Osteoblast (primary cell): Measurements from ENCODE around the gene MOB3C. TPM values are rescaled to one million over a fixed set of nuclear protein-coding genes. Genes with fewer than 3 reads are reported as not detected.

ENCODE experiments used
- DNase-seq: peaks from one replicate; pipeline ENCODE4 v3.0.0; 2011; ENCODE audit warnings: low spot score, mixed read lengths; ENCODE audit not compliant: insufficient read length; ENCODE audit errors: missing footprints
- H2AFZ ChIP-seq: 2 replicates; pipeline ENCODE4 v1.6.0; 2011; ENCODE audit warnings: mild to moderate bottlenecking, low read length
- H3K27ac ChIP-seq: 2 replicates; pipeline ENCODE4 v1.5.1; 2011; ENCODE audit warnings: mild to moderate bottlenecking, low read depth, low read length, moderate library complexity
- H3K27me3 ChIP-seq: 2 replicates; pipeline ENCODE4 v1.6.0; 2012; ENCODE audit warnings: mild to moderate bottlenecking, control low read depth, inconsistent platforms, low read length, moderate library complexity; ENCODE audit not compliant: insufficient read depth
- H3K36me3 ChIP-seq: 2 replicates; pipeline ENCODE4 v1.5.1; 2011; ENCODE audit warnings: mild to moderate bottlenecking, low read length, control low read depth, moderate library complexity; ENCODE audit not compliant: insufficient read depth
- H3K4me1 ChIP-seq: 2 replicates; pipeline ENCODE4 v1.5.1; 2011; ENCODE audit warnings: mild to moderate bottlenecking, low read length, control low read depth, moderate library complexity; ENCODE audit not compliant: insufficient read depth
- H3K4me2 ChIP-seq: 2 replicates; pipeline ENCODE4 v1.6.0; 2011; ENCODE audit warnings: mild to moderate bottlenecking, low read length; ENCODE audit not compliant: insufficient read depth
- H3K4me3 ChIP-seq: fragments of 200-600 bp; sonication (generic); 3 replicates; pipeline ENCODE4 v1.5.1; 2012; ENCODE audit warnings: mild to moderate bottlenecking, low read length, inconsistent platforms; ENCODE audit not compliant: insufficient read depth
- H3K79me2 ChIP-seq: 2 replicates; pipeline ENCODE4 v1.6.0; 2012; ENCODE audit warnings: mild to moderate bottlenecking, low read length, control low read depth, inconsistent platforms; ENCODE audit not compliant: insufficient read depth
- H3K9me3 ChIP-seq: 2 replicates; pipeline ENCODE4 v1.5.1; 2011; ENCODE audit warnings: low read depth, low read length, control low read depth
- H4K20me1 ChIP-seq: 2 replicates; pipeline ENCODE4 v1.6.0; 2012; ENCODE audit warnings: mild to moderate bottlenecking, low read length, control low read depth; ENCODE audit not compliant: insufficient read depth
- total RNA-seq: library from RNA; depleted of rRNA; stranded (reverse); fragments of >200 nt; gene quantifications from 2 replicates; pipeline ENCODE4 v1.2.3, GENCODE V29; 2012
- TF ChIP-seq, protein P1 (sequence below): IDR thresholded peaks from 2 replicates; pipeline ENCODE4 v1.5.1; 2011; ENCODE audit warnings: mild to moderate bottlenecking, low read depth, low read length, moderate library complexity; ENCODE audit errors: extremely low read depth

MOB3C gene
- total RNA-seq, 1 donor: 8.7 TPM

DNA sequence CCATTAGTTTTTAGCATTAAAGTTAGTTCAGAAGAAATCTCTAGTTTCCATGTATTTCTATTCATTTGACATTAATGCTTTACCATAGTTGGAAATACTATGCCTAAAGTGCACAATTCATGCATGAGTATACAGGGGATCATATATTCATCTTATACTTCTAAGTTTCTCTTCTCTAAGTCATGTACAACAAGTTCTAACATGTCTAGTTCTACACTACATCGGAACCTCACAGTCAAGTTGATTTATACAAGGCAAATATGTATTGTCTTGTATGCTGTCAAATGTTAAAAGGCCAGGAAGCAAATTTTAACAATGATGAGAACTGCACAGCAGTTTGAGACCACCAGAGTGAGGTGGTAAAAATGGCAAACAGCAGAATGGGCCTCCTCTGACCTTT lies 22.9 kb upstream of the MOB3C start:
- peaks cover 12% of the 10 kb centered on the region for H3K4me1 ChIP-seq
- no peak for DNase-seq
- H3K4me3 ChIP-seq: no peak overlapping the region
- no peaks in the 10 kb centered on the region for H3K27me3 ChIP-seq
- H3K27ac ChIP-seq: no peak overlapping the region
- H4K20me1 ChIP-seq: no peaks in the 10 kb centered on the region
- peaks cover 19% of the 10 kb centered on the region for H3K36me3 ChIP-seq
- no peak overlapping the region for H3K4me2 ChIP-seq
- H3K9me3 ChIP-seq: no peaks in the 10 kb centered on the region
- H2AFZ ChIP-seq: no peak overlapping the region
- no peaks in the 10 kb centered on the region for H3K79me2 ChIP-seq
- TF ChIP-seq, protein P1, sequence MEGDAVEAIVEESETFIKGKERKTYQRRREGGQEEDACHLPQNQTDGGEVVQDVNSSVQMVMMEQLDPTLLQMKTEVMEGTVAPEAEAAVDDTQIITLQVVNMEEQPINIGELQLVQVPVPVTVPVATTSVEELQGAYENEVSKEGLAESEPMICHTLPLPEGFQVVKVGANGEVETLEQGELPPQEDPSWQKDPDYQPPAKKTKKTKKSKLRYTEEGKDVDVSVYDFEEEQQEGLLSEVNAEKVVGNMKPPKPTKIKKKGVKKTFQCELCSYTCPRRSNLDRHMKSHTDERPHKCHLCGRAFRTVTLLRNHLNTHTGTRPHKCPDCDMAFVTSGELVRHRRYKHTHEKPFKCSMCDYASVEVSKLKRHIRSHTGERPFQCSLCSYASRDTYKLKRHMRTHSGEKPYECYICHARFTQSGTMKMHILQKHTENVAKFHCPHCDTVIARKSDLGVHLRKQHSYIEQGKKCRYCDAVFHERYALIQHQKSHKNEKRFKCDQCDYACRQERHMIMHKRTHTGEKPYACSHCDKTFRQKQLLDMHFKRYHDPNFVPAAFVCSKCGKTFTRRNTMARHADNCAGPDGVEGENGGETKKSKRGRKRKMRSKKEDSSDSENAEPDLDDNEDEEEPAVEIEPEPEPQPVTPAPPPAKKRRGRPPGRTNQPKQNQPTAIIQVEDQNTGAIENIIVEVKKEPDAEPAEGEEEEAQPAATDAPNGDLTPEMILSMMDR: no peak

DNA sequence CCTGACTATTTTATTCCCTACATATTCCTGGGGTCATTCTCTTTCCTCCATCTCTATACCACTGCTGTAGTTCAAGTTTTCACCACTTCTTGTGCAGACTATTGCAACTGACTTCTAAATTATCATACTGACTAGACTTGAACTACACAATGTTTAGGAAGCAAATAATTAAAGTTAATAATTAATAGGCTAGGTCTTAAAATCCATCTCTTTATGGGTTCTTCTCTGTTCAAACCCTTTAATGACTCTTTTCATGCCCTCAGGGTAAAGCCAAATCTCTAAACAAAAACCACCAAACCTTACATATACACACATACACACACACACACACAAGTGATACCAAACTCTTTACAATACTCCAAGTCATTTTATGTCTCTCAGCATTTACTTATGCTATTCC lies 22.3 kb upstream of the MOB3C start:
- H3K27me3 ChIP-seq: no peaks in the 10 kb centered on the region

DNA sequence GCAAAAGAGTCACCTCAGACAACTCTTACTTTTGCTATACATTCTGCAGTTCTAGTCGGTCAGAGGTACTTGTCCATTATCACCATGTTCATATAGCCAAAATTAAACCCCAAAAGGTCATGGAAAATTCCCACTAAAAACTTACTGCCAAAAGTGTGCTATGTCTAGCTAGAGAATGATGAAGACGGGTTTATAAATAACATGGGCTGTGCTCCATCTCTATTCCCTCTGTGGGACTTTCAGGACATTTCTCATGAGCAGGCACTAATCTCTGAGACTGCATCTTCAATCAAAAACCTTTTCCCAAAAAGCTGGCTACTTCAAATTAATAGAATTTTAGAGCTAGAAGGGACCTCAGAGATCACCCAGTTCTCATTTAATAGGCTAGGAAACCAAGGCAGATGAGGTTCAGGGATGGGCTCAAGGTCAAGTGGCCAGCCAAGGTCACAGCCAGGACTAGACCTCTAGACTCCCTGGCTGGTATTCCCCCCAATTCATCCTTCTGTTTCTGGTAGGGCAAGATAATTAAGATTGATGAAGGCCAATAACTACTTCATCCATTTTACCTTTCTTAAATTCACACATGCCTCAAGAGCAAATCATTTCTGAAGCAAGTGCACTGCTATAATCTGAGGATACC lies 21.0 kb upstream of the MOB3C start:
- TF ChIP-seq, protein P1: no peak
- Histone ChIP-seq H3K27me3 (no peaks in the 10 kb centered on the region), H3K36me3 (peaks cover 24% of the 10 kb centered on the region)

More for the DNA sequence above, 22.3 kb upstream of the MOB3C start:
- TF ChIP-seq, protein P1: no peak
- no peaks in the 10 kb centered on the region for H3K79me2 ChIP-seq
- H3K4me1 ChIP-seq: peaks cover 12% of the 10 kb centered on the region
- H3K4me2 ChIP-seq: no peak overlapping the region
- peaks cover 20% of the 10 kb centered on the region for H3K36me3 ChIP-seq
- no peaks in the 10 kb centered on the region for H3K9me3 ChIP-seq
- no peak for DNase-seq
- H3K4me3 ChIP-seq: no peak overlapping the region
- H4K20me1 ChIP-seq: no peaks in the 10 kb centered on the region
- no peak overlapping the region for H2AFZ ChIP-seq
- H3K27ac ChIP-seq: no peak overlapping the region

DNA sequence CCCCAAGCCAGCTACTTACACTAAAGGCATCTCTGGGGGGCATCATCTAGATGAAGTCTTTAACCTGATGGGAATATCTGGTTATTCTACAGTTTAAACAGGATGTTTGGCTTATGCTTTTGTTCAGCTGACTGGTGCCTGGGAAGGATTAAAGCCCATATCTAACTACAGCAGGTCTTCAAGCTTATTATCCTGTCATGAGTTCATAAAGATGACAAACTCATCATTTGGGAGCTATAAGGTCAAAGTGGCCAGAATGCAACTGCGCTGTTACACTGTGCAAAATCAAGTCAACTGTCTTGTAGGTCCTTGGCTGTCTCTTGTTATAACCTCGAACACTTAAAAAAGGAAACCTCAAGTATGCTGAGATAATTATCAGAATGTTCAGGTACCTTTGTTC lies 18.6 kb upstream of the MOB3C start:
- H3K4me3 ChIP-seq: no peak overlapping the region
- DNase-seq: no peak
- H3K79me2 ChIP-seq: no peaks in the 10 kb centered on the region
- H3K4me1 ChIP-seq: no peaks in the 10 kb centered on the region
- TF ChIP-seq, protein P1: no peak
- no peaks in the 10 kb centered on the region for H3K9me3 ChIP-seq
- H3K36me3 ChIP-seq: peaks cover 34% of the 10 kb centered on the region
- no peaks in the 10 kb centered on the region for H3K27me3 ChIP-seq
- no peak overlapping the region for H2AFZ ChIP-seq
- no peak overlapping the region for H3K4me2 ChIP-seq
- H3K27ac ChIP-seq: no peak overlapping the region
- no peaks in the 10 kb centered on the region for H4K20me1 ChIP-seq

More for the DNA sequence above, 21.0 kb upstream of the MOB3C start:
- no peaks in the 10 kb centered on the region for H4K20me1 ChIP-seq
- H3K4me1 ChIP-seq: no peaks in the 10 kb centered on the region
- H3K9me3 ChIP-seq: no peaks in the 10 kb centered on the region
- no peak overlapping the region for H3K4me3 ChIP-seq
- no peak overlapping the region for H3K27ac ChIP-seq
- H3K79me2 ChIP-seq: no peaks in the 10 kb centered on the region
- H2AFZ ChIP-seq: no peak overlapping the region
- DNase-seq: no peak
- H3K4me2 ChIP-seq: no peak overlapping the region
